ENCODE results near the gene ERP44.
A peak's percentile ranks its signal among the peaks of the same experiment; 100 is the strongest.
"Not testable (repeated sequence)": the region's sequence is repeated elsewhere in the genome, so short reads cannot be mapped to it uniquely, and the experiment has no call there.

The ERP44 gene

GRCh38 chr9:100099722-100100042, 882 bp upstream of the ERP44 start:
- DNase-seq: peak; percentile 10 to 23

GRCh38 chr9:100098046-100098886, 534 bp downstream of the ERP44 start:
- peak; percentile 28 to 39 for DNase-seq

- DNase-seq: no peak
Observed at GRCh38 chr9:100096378-100096916, 2.4 kb downstream of the ERP44 start.

GRCh38 chr9:100094411-100094810, 4.4 kb downstream of the ERP44 start:
- DNase-seq: not testable (repeated sequence)

- DNase-seq: no peak
Observed at GRCh38 chr9:100092066-100092465, 6.7 kb downstream of the ERP44 start.

- no peak for DNase-seq
Observed at GRCh38 chr9:100091650-100092049, 7.2 kb downstream of the ERP44 start.

- DNase-seq: no peak
Observed at GRCh38 chr9:100090880-100091279, 7.9 kb downstream of the ERP44 start.

GRCh38 chr9:100088202-100088601, 10.6 kb downstream of the ERP44 start:
- no peak for DNase-seq

GRCh38 chr9:100087218-100087617, 11.6 kb downstream of the ERP44 start:
- DNase-seq: no peak

GRCh38 chr9:100086097-100086635, 12.6 kb downstream of the ERP44 start:
- DNase-seq: no peak

GRCh38 chr9:100084734-100085133, 14.1 kb downstream of the ERP44 start:
- no peak for DNase-seq

- DNase-seq: no peak
Observed at GRCh38 chr9:100084128-100084453, 14.7 kb downstream of the ERP44 start.

- DNase-seq: no peak
Observed at GRCh38 chr9:100083448-100084127, 15.2 kb downstream of the ERP44 start.

- no peak for DNase-seq
Observed at GRCh38 chr9:100082782-100083181, 16.0 kb downstream of the ERP44 start.

GRCh38 chr9:100076256-100076655, 22.5 kb downstream of the ERP44 start:
- DNase-seq: not testable (repeated sequence)

GRCh38 chr9:100074989-100075388, 23.8 kb downstream of the ERP44 start:
- DNase-seq: no peak

GRCh38 chr9:100074093-100074492, 24.7 kb downstream of the ERP44 start:
- no peak for DNase-seq

GRCh38 chr9:100072805-100073204, 26.0 kb downstream of the ERP44 start:
- no peak for DNase-seq

- no peak for DNase-seq
Observed at GRCh38 chr9:100071271-100071670, 27.5 kb downstream of the ERP44 start.

GRCh38 chr9:100070104-100071041, 28.4 kb downstream of the ERP44 start:
- no peak for DNase-seq

- DNase-seq: not testable (repeated sequence)
Observed at GRCh38 chr9:100069068-100069467, 29.7 kb downstream of the ERP44 start.

- not testable (repeated sequence) for DNase-seq
Observed at GRCh38 chr9:100067990-100068389, 30.8 kb downstream of the ERP44 start.

GRCh38 chr9:100066539-100066938, 32.3 kb downstream of the ERP44 start:
- no peak for DNase-seq
